ENCODE data around the gene IL1R2.

IL1R2 gene

GRCh38 chr2:101975171-101975870 is 16.4 kb upstream of the IL1R2 start:
- DNase-seq (ENCODE audit: low spot score) = no peak

DNA sequence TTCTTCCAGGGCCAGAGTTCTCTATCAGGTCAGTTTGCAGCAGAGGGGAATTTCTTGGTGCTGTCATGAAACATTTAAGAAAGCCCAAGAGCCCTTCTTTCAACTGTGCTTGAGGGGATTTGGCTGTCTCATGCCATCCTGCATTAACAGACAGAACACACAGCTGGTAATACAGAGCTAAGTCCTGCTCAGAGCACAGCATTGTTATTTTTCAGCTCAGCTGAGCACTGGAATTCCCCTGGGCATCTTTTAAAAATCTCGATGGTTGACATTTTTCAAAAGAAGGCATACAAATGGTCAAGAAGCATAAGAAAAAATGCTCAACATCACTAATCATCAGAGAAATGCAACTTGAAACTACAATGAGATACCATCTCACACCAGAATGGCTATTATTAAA is 14.9 kb upstream of the IL1R2 start:
- no peak for DNase-seq (ENCODE audit: low spot score)

DNA sequence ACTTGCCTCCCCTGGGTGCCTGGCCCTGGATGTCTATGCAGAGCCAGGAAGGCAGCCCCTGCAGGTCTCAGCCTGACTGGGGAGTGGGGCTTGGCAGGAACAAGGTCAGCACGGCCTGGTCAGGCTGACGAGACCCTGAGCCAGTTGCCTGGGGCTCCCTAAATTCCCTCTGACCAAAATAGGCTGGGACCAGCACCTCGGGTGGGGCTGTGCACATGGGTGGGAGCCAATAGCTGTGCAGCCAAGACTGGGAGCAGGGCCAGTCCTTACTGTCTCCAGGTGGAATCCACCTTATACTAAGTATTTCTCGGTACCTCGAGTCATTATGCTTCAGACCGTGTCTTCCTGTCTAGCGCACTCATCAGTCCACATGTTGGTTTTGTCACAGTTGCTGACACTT is 11.4 kb upstream of the IL1R2 start:
- DNase-seq (ENCODE audit: low spot score) = no peak

DNA sequence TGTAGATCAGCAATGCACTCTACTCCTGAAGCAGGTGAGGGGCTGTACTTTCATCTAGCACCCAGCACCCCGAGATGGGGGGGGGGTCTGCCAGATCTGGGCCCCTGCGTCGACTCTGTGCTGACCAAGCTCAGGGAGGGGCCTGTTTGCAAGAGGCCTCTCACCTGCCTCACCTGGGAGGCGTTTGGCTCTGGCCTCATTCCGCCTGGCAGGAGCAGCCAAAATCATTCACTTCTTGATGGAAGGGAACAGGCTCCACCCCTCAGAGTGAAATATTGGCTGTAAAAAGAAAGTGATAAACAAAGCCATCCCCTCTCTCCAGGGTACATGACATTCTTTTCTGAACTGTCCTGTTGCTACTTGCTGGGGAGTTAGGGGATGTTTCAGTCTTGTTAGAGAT is 10.7 kb upstream of the IL1R2 start:
- no peak for DNase-seq (ENCODE audit: low spot score)

DNA sequence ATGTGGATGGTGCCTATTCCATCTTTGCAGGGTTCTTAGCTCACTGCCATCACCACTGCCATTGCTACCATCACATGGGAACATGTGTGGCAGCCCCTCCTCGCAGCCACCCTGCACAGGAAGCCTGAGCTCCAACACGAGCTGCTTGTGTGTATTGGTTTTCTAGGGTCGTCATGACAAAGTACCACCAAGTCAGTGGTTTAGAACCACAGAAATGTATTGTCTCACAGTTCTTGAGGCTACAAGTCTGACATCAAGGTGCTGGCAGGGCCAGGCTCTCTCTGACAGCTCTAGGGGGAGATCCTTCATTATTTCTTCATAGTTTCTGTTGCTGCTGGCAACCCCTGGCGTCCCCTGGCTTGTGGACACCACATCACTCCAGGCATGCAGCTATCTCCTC is 10.3 kb upstream of the IL1R2 start:
- no peak for DNase-seq (ENCODE audit: low spot score)

DNA sequence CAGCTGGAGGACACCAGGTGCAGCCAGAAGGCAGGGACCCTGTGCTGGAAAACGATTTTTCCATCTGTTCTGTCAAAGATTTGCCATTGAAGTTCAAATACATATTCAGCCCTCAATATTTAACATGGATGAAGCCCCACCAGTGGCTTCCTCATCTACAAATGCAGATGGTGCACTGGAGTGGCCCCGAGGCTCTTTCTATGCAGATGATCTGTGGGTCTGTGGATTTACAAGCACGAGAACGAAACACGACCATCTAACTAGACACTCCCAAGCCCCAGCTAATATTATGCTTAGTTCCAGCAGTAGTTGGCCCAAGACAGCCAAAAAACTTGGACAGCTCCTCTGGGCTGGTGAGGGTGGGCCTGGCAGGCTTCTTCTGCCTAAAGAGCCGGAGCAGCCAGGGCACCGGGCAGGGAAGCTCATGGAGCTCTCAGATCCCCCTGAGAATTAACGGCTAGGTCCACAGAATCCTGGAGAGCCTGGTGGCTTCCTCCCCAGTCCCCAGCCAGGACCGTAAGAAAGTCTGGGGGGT is 9.2 kb upstream of the IL1R2 start:
- no peak for DNase-seq (ENCODE audit: low spot score)

GRCh38 chr2:101983486-101983885 is 8.3 kb upstream of the IL1R2 start:
- DNase-seq (ENCODE audit: low spot score) = no peak

DNA sequence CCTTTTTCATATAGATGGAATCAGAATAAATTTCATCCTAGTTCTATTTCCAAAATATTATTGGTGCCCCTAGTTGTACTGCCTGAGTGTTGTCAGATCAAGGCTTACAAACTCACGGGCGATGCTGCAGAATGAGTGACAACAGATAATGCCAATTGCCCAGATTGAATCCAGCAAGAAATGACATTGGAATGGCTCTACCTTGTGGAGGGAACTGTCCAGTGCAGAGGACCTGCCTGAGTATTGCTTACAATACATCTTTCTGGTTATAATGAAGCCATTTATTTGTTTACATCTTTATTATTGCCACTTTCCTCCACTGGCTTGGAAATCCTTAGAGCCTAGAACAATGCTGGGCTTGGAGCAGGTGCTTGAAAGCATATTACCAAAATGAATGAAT is 7.8 kb upstream of the IL1R2 start:
- DNase-seq (ENCODE audit: low spot score) = no peak

DNA sequence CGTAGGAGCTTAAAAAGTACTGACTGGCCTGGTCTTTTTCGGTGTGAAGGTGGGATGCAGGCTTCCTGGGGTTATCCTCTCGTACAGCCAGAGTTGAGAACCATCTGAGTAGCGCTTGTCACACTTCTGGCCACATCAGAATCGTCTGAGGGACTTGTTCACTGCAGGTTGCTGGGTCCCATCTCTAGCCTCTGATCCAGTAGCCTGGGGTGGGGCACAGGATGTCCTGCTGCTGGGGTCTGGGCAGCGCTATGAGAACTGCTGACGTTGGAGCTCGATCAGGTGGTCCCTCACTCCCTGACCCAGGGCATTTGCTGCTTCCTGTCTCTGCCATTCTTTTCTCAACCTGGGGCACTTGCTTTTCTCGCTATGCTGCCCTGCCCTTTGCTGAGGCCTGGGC is 7.1 kb upstream of the IL1R2 start:
- DNase-seq (ENCODE audit: low spot score) = no peak

GRCh38 chr2:101985101-101985792 is 6.5 kb upstream of the IL1R2 start:
- DNase-seq (ENCODE audit: low spot score) = no peak

- DNase-seq (ENCODE audit: low spot score) = no peak
Observed at GRCh38 chr2:101985793-101986164, 6.0 kb upstream of the IL1R2 start.

- no peak for DNase-seq (ENCODE audit: low spot score)
Observed at GRCh38 chr2:101986376-101986775, 5.4 kb upstream of the IL1R2 start.

- DNase-seq (ENCODE audit: low spot score) = no peak
Observed at GRCh38 chr2:101986804-101987740, 4.7 kb upstream of the IL1R2 start.

DNA sequence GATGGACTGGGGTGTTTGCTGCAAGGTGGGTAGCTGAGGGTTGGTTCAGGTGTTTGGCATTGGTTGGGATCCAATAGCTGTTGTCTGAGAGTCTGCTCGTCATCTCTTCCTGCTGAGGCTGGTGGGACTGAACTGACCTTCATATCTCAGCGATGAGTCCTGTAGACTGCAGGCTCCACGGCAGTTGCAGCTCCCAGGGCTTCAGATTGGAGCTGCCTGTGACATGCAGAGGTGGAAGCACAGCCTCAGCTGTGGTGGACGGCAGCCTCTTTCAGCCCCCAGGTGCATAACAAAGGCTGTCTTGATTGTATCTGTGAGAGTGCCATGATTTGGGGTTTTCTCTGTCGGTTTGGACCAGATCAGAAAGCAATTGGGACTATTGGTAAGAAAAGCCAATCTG is 3.9 kb upstream of the IL1R2 start:
- no peak for DNase-seq (ENCODE audit: low spot score)

DNA sequence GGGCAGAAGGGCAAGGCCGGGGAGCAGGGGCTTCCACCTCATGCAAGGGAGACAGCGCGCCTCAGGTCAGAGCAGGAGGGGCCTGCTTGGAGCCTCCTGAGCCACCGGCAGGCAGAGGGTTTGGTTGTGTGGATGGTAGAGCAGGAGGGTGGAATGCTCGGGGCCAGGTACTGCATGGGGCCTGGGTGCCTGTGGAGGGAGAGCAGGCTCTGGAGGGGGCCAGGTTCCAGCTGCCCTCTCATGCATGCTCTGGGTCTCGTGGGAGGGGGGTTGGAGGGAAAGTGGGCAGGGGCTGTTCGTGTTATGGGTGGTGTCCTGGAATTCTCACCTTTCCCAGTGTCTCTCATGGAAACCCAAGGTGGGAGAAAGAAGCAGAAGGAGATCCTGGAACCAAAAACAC is 3.2 kb upstream of the IL1R2 start:
- no peak for DNase-seq (ENCODE audit: low spot score)

- DNase-seq (ENCODE audit: low spot score) = no peak
Observed at GRCh38 chr2:101989740-101990460, 1.9 kb upstream of the IL1R2 start.

DNA sequence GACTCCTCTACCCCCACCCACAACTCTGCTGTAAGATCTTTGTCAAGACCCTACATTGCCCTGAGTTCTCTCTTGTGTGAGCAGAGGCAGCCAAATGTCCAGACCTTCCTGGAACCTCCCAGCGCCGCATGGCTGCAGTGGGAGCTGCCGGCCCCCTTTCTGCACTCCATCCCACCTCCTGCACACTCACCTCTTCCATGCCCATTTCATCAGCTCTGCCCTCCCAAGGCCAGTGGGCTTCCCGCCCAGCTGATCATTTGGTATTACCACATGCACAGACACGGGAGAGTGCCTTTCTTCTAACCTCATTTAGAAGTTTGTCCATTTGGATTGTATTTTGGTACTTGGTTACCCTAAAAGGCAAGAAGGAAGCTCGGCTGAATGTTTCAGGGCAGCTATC is 2.0 kb downstream of the IL1R2 start:
- no peak for DNase-seq (ENCODE audit: low spot score)

GRCh38 chr2:101995019-101995418 is 3.3 kb downstream of the IL1R2 start:
- DNase-seq (ENCODE audit: low spot score) = no peak

GRCh38 chr2:101995804-101996203 is 4.0 kb downstream of the IL1R2 start:
- no peak for DNase-seq (ENCODE audit: low spot score)

- no peak for DNase-seq (ENCODE audit: low spot score)
Observed at GRCh38 chr2:101998556-101998895, 6.8 kb downstream of the IL1R2 start.

GRCh38 chr2:101998896-101999789 is 7.4 kb downstream of the IL1R2 start:
- no peak for DNase-seq (ENCODE audit: low spot score)
